SW 1271 (cell line): Measurements from ENCODE around the gene KCTD13.
A peak's percentile ranks its signal among the peaks of the same experiment; 100 is the strongest.
"Not testable (repeated sequence)": the region's sequence is repeated elsewhere in the genome, so short reads cannot be mapped to it uniquely, and the experiment has no call there.

Source experiments
- DNase-seq, 2 experiments: peaks; one replicate each; lab custom pipeline; 2025; lab: John Stamatoyannopoulos, UW

KCTD13 gene

DNA sequence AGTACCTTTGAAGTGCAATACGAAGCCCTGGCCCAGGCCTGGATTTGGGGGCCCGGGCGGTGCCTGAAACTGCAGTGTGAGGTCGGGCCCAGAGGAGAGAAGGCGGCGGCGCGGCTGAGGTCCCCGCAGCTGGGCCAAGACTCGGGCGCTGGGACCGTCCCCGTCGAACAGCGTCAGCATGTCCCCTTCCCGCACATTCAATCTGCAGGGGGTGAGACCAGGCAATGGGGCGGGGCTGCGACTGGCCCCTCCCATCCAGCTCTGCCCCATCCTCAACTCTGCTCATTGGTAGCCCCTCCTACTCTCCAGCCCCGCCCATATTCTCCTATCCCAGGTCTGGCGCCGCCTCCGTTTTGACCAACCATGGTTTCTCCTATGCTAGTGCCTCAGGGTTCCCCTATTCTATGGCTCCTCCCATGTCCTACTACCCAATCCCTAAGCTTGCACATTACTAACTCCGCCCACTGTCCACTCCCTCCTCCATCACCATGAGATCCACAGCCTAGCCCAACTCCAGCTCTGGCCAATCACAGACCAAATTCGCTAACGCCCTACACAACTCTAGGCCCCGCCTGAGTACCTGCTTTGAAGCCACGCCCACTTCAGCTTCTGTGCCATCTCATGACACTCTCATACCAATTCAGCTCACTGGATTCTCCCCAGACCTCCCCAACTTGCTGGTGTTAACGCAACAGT lies 48.6 kb downstream of the KCTD13 start:
- DNase-seq, result peak in 1 of 2 experiments; percentile 35

DNA sequence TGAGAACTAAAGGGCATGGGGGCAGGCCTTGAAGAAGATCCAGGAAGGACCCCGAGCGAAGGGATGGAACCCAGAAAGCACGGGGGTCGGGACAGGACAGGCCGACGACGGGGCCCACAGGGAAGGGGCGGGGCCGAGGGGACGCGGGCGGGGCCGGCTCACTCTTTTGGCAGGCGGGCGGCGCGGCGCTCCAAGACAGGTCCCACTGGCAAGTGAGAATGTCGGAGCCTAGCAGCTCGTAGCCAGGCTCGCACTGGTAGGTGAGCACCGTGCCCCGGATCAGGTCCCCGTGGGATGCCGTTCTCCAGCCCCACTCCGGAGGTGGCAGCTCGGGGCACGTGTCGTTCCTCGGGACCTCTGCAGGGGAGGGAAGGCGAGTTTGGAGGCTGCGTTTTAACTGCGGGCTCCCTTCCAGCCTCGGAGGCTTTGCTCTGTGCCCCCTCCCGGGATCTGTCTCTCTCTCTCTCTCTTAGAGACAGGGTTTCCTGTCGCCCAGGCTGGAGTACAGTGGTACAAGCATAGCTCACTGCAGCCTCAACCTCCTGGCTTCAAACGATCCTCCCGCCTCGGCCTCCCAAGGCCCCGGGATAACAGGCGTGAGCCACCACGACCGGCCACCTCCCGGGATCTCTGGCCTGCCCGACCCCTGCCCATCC lies 49.3 kb downstream of the KCTD13 start:
- DNase-seq, result no peak

DNA sequence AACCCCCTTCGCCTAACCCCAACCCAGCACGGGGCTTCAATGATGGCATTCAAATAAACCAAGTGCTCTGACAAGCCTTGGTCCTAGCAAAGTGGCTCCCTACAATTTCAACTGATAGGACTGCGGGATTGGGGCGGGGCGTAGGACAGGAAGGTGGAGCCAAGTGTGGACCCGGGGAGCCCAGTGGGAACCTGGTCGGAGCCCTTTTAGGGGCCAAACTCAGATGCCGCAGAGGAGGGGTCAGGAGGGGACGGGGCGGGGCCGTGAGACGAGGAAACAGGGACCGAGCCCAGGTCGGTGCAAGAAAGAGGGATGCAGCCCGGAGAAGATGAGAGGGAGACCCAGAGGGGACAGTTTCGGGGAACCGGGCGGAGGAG lies 49.8 kb downstream of the KCTD13 start:
- no peak for DNase-seq

DNA sequence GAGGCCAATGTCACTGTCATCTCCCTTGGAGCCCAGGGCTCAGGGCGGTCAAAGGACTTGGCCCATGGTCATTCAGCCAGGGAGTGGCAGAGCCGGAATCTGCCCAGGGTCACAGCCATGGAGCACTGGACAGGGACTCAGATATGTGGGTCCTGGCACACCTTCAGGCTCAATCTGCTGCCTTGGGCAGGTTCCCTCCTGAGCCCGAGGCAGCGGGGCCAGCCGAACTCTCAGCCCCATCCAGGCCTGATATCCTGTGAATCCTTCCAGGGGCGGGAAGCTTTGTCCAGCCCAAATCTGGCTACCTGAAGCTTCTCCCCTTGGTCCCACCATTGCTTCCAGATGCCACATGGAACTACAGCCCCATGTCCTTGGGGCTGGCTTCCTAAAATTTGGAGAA lies 50.8 kb downstream of the KCTD13 start:
- DNase-seq, result no peak

DNA sequence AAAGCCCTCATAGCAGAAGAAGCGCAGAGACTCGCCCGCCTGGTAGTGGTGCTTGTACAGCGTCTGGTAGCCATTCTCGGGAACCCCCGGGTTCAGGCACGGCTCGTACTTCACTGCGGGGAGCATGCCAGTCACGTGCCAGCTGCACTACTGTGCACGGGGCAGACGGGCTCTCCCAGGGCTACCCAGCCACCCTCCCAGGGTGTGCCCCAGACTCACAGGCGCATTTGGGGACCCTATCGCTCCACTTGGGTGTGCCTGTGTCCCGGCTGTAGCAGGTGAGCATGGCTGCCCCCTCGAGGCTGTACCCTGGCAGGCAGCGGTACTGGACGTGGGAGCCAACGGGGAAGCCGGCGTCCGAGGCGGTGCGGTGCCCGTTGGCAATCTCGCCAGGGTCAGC lies 52.7 kb downstream of the KCTD13 start:
- DNase-seq, result no peak

DNA sequence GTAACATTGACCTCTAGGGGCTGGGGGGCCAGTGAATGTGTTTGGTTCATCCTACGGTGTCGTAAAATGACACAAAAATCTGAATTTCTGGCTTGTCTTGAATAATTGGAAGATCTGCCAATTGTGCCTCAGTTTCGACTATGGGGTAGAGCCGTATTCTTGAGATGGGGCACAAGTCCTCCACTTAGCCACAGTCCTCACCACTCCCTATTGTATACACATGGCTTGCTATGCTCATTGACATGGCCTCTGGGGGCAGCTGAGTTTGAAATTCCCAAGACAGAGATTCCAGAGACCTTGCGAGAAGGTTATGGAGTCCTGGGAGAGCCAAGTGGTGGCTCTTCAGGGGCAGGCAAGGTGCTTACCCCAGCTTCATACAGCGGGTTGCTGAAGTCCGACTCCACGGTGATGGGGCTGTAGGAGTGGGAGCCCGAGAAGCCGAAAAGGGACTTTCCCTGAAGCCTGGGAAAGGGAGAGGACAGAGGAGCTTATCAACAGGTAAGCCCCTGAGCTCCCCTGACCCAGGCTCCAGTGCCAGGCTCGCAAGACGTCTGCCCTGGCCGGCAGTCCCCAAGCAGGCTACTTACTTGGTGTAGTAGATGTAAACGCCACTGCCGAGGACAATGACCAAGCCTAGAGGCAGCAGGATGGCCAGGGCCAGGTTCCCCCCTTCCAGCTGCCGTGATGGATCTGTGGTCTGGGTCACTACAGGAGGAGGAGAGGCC lies 54.0 kb downstream of the KCTD13 start:
- DNase-seq, result no peak

DNA sequence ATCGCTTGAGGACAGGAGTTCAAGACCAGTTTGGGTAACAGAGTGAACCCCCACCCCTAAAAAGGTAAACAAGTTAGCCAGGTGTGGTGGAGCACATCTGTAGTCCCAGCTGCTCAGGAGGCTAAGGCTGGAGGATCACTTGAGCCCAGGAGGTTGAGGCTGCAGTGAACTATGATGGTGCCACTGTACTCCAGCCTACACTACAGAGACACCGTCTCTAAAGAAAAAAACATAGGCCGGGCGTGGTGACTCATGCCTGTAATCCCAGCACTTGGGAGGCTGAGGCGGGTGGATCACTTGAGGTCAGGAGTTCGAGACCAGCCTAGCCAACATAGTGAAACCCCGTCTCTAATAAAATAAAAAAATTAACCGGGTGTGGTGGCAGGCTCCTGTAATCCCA lies 57.0 kb downstream of the KCTD13 start:
- not testable (repeated sequence) for DNase-seq

DNA sequence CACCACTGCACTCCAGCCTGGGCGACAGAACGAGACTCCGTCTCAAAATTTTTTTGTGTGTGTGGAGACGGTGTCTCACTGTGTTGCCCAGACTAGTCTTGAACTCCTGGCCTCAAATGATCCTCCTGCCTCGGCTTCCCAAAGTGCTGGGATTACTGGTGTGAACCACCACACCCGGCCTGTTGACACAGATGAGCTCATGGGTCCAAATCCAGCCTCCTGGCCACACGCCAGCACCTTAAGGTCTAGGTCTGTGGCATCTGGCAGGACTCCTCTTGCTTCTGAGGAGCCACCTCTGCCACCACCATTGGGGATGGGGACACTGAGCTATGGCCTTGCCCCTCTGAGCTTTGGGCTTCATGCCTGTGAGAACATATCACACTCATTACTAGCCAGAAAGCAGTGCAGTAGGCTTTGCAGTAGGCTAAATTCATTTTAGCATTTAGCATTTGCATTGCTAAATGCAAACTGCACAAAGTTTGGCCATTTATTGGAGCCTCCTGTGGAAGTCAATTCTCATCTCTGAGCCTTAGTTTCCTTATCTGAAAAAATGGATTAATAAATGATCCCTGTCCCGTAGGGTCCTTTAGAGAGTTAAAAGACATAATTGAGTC lies 57.5 kb downstream of the KCTD13 start:
- no peak for DNase-seq

DNA sequence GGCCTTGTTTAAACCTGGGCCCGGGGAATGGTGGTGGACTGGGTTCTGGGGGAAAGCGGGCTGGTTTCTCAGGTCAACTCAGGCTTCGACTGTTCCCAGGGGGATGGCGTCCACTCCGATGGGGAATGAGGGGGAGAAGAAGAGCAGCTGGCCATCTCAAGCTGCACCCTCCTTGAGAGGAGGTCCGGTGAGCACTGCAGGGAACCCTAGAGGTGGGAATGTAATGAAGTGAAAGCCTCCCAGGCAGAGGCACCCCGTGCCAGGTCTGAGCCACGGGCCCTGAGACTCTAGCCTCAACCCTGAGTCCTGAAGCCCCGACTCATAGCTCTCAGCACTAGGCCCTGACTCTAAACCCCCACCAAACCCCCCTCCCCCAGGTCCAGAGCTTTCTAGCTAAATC lies 61.8 kb downstream of the KCTD13 start:
- DNase-seq, result no peak

DNA sequence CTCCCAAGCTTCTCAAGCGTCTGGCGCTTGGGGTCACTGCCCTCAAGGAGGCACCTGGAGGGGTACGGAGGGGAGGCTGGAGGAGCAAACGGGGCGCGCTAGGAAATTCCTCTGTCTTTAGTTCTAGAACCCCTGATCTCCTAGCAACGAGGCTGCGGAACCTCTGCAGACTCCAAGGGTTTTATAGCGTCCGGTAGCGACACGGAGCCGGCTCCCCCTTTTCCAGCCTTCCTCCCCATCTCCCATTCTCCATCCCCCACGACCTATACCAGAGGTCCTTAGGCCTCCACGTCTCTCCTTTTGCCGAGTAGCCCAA lies 62.4 kb downstream of the KCTD13 start:
- no peak for DNase-seq

DNA sequence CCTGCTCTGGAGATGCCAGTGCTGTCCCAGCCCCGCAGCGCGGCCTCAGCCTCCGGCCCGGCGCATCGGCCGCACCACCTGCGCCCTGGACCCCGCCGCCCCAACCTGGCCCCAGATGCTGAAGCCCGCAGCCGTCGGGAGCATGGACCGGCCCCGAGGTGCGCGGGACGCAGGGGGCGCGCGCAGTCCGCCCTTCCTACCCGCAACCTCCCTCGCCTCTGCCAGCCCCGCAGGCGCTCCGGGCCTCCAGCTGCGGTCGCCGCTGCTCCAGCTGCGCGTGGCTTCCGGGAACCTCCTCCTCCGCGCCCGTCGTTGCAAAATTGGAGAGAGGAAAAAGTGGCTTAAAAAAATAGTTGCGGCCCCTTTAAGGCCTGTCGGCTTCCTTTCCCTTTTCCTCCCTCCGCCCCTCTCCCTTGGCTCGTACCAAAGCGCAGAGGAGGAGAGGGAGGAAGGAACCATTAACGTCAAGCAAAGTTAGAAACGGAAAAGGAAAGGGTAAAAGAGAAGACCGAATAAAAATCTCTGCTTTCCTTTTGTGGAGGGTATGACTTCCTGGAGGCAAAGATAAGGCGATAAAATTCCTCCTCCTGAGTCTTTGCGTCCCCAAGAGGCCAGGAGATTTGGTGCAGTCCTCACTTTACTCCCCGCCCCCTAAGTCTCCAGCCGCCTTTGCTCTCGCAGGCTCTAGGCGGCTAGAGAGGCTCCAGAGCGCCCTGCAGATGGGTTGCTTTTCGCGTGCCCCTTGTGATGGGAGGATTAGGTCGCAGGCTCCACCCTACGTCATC lies 63.0 kb downstream of the KCTD13 start, which contains the start of gene CDIPT:
Gene CDIPT (minus strand): TSS at position 343 of the 785 bp plus-strand sequence. CDS start 369 bp downstream, outside the sequence.
- DNase-seq, result peak; percentile 97 to 98

DNA sequence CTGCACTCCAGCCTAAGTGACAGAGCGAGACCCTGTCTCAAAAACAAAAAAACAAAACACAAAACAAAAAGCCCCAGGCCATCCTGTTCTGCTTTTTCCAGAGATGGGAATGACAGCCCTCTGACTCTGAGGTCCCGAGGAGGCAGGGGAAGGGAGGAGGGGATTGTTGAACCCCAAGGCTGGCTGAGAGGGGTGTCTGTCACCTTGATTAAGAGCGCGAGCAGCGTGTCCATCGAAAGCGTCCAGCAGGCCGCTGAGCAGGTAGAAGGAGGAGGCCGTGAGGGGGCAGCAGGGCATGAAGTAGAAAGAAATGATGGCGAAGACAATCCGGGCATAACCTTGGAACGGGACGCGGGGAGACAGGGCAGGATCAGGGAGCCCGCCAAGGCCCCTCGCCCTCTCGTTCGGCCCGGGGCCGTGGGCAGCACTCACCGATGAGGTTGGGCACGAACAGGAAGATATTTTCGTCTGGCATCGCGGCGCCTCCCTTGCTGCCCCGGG lies 63.6 kb downstream of the KCTD13 start:
- peak in 1 of 2 experiments; percentile 54 for DNase-seq

DNA sequence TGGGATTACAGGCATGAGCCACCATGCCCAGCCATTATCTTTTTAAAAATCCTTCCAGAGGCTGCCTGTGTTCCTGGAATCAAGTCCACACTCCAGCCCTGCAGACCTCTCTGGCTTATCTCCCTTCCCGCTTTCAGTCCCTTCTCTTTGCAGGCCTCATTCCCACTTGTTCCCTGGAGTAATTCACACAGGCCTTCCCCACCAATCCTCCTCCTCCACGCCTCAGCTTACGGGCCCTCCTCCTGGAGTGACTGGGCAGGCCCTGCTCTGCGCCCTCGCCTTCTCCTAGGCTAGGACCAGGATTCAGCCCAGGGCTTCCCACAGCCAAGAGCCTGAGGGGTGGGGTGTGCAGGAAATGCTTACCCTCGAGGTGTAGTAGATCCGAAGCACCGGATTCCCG lies 65.8 kb downstream of the KCTD13 start:
- DNase-seq, result no peak

DNA sequence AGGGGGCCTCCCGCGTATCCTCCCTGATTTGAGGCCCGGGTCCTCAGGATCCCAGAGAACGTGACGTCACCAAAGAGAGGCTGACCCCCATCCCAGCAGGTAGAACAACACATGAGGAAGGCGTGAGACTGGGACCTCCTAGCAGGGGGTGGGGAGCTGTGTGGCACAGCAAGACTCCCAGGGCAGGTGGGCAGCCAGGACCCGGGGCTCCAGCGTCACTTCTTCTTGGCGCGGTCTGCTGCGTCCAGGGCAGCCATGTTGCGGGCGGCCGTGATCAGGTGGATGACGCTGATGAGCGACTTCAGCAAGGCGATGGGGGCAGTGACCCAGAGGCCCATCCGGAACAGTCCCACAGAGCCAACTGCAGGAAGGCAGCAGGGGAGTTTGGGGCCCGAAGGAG lies 67.1 kb downstream of the KCTD13 start:
- no peak for DNase-seq

DNA sequence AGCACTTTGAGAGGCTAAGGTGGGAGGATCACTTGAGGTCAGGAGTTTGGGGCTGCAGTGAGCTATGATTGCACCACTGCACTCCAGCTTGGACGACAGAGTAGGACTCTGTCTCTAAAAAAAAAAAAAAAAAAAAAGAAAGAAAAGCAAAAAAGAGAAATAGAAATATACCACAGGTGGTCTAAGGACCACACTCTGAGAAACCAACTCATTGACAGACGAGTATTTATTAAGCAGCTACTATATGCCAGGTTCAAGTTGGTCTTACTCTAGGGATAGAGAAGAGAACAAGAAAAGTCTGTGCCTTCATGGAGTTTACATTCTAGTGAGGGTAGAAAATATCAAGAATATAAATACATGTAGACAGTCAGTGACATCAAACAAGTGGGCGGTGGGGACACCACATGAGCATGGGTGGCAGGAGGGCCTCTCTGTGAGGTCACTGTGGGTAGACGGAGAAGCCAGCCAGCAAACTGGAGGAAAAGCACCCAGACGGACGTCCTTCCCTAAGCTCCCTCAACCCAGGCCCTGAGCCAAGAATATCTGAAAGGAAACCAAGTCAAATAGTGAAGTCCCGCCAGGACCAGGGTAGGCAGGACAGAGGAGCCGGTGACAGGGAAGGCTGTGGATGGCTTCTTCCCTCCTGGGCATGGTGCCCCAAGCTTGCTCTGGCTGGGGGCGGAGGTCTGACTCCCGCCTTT lies 67.7 kb downstream of the KCTD13 start:
- no peak for DNase-seq

DNA sequence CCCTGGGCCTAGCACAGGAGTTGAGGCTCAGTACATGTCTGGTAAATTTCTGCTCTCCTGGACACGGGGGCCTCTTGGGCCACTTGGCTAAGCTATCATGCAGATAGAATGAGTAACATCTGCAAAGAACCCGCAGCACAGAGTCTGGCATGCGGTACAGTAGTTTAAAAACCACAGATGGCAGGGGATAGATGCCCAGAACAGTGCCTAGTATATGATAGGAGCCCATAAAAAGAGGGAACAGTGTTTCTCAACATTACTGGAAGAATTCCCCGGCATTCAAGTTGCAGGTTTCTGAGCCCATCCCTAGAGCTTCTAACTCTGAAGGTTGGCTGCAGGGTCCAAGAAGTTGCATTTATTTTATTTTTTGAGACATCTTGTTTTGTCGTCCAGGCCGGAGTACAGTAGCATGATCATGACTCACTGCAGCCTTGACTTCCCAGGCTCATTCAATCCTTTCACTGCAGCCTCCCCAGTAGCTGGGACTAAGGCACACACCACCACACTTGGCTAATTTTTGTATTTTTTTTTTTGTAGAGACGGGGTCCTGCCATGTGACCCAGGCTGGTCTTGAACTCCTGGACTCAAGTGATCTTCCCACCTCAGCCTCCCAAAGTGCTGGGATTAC lies 68.8 kb downstream of the KCTD13 start:
- DNase-seq, result no peak
